WI38 (cell line): Measurements from ENCODE around the gene NFE2L1.
"Not testable (repeated sequence)": the region's sequence is repeated elsewhere in the genome, so short reads cannot be mapped to it uniquely, and the experiment has no call there.

Experiments used
- H3K4me3 ChIP-seq: 2 replicates; pipeline ENCODE4 v1.5.1; 2011; ENCODE audit warnings: low read depth, mild to moderate bottlenecking, control low read depth, low read length
- CTCF ChIP-seq: IDR thresholded peaks from 2 replicates; pipeline ENCODE4 v1.5.1; 2012; ENCODE audit warnings: low read depth, mild to moderate bottlenecking, control low read depth, low read length

The NFE2L1 gene

GRCh38 chr17:48013876-48014594 is 34.1 kb upstream of the NFE2L1 start:
- H3K4me3 ChIP-seq = no peak overlapping the region
- no peak for TF ChIP-seq CTCF

- TF ChIP-seq CTCF = no peak
- no peak overlapping the region for H3K4me3 ChIP-seq
Measured at GRCh38 chr17:48014595-48015111, 33.5 kb upstream of the NFE2L1 start.

GRCh38 chr17:48016112-48016511 is 32.0 kb upstream of the NFE2L1 start:
- no peak for TF ChIP-seq CTCF
- no peak overlapping the region for H3K4me3 ChIP-seq

GRCh38 chr17:48017817-48018158 is 30.4 kb upstream of the NFE2L1 start:
- H3K4me3 ChIP-seq = not testable (repeated sequence)

DNA sequence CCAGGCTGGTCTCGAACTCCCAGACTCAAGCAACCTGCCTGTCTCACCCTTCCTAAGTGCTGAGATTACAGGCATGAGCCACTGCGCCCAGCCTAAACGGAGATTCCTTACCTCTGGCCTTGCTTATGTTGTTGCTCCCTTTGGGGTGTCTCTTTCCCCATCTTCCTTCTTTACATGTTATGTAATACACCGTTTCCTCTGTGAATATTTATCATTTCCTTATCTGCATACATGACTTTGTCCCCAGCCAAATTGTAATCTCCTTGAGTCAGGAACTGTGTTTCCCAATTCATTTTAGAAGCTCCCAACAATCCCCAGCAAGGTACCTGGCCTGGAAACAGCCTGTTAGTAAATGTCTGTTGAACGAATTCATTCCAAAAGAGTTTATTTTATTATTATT is 26.2 kb upstream of the NFE2L1 start:
- TF ChIP-seq CTCF = no peak
- H3K4me3 ChIP-seq = no peak overlapping the region

- H3K4me3 ChIP-seq = no peak overlapping the region
Measured at GRCh38 chr17:48022901-48023300, 25.3 kb upstream of the NFE2L1 start.

GRCh38 chr17:48023400-48024148 is 24.6 kb upstream of the NFE2L1 start:
- peak; percentile 15; the same call in 1 of the 2 replicates for TF ChIP-seq CTCF
- peak overlapping the region; percentile 51 for H3K4me3 ChIP-seq

More at GRCh38 chr17:48022901-48023300, 25.3 kb upstream of the NFE2L1 start:
- no peak for TF ChIP-seq CTCF
